ENCODE measurements around the gene ZNF814.
A peak's percentile ranks its signal among the peaks of the same experiment; 100 is the strongest.
"Not testable (repeated sequence)": the region's sequence is repeated elsewhere in the genome, so short reads cannot be mapped to it uniquely, and the experiment has no call there.

ZNF814 gene

DNA sequence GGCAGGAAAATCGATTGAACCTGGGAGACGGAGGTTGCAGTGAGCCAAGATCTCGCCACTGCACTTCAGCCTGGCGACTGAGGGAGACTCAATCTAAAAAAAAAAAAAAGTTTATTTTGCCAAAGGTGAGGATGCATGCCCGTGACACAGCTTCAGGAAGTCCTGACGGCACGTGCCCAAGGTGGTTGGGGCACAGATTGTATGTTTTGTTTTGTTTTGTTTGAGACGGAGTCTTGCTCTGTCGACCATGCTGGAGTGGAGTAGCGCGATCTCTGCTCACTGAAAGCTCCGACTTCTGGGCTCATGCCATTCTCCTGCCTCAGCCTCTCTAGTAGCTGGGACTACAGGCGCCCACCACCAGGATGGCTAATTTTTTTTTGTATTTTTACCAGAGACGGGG, 70.9 kb downstream of the ZNF814 start:
- in situ Hi-C loops (cut with HindIII; ENCODE audit: low pct_unique_long_range_greater_than_20kb, low sequenced_read_pairs) = no loop called here
- no peak for DNase-seq (ENCODE audit: low read depth in 1 of 2, low spot score in 1 of 2)
- no peak for TF ChIP-seq JUND (IDR thresholded peaks at IDR 0.05; ENCODE audit: low read depth)

DNA sequence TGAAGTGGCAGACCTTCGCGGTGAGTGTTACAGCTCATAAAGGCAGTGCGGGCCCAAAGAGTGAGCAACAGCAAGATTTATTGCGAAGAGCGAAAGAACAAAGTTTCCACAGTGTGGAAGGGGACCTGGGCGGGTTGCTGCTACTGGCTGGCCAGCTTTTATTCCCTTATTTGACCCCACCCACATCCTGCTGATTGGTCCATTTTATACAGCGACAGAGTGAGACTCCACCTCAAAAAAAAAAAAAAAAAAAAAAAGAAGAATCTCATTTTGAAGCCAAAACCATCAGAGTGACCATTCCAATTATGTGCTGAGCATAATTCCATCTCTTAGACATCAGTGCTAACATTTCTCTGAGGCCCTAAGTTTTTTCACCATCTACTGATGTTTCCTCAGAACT, 72.2 kb downstream of the ZNF814 start:
- TF ChIP-seq JUND (IDR thresholded peaks at IDR 0.05; ENCODE audit: low read depth) = no peak
- in situ Hi-C loops (cut with HindIII; ENCODE audit: low pct_unique_long_range_greater_than_20kb, low sequenced_read_pairs) = no loop called here
- peak in 1 of 2 experiments; percentile 93 for DNase-seq (ENCODE audit: low read depth in 1 of 2, low spot score in 1 of 2)

- in situ Hi-C loops (cut with HindIII; ENCODE audit: low pct_unique_long_range_greater_than_20kb, low sequenced_read_pairs) = no loop called here
- TF ChIP-seq JUND (IDR thresholded peaks at IDR 0.05; ENCODE audit: low read depth) = no peak
- DNase-seq (ENCODE audit: low read depth in 1 of 2, low spot score in 1 of 2) = peak in 1 of 2 experiments; percentile 89
These were observed 73.4 kb downstream of the ZNF814 start for GRCh38 chr19:57815247-57816075.

DNA sequence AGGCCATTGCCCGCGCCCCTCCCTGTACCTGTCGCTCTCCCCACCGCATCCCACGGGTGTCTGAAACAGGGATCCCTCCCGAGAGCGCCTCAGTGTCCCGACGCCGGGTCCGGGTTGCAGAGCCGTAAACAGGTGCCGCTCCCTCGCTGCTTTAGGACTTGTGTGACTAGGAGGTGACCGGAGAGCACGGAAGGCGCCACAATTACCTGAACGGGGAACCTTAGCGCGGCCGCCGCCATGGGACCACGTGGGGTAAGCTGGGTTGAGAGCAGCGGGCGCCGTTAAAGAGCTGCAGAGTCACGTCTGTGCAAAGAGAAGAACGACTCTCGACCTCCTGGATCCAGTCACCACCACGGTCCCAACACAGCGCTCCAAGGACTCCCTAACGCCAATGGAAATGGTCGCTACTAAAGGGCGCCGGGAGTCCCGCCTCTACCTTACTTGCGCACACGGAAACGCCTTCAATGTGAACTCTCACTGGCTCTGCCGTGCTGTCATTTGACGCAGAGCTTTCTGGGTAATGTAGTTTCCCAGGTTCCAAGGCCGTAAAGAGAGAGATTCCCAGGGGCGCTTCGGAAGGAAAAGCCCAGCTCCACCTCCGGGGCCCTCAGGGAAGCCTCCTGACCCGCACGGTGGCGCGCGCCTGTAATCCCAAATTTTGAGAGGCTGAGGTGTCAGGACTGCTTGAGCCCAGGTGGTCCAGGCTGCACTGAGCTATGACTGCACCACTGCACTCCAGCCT, 74.2 kb downstream of the ZNF814 start, which contains the start of gene ZNF552:
TSS of gene ZNF552 (minus strand) at position 409 of the 742 bp plus-strand sequence. CDS start at position 239, 170 bp downstream.
- no peak for TF ChIP-seq JUND (IDR thresholded peaks at IDR 0.05; ENCODE audit: low read depth)
- in situ Hi-C loops (cut with HindIII; ENCODE audit: low pct_unique_long_range_greater_than_20kb, low sequenced_read_pairs) = no loop called here

GRCh38 chr19:57813919-57814504, 74.8 kb downstream of the ZNF814 start:
- no peak for TF ChIP-seq JUND (IDR thresholded peaks at IDR 0.05; ENCODE audit: low read depth)
- in situ Hi-C loops (cut with HindIII; ENCODE audit: low pct_unique_long_range_greater_than_20kb, low sequenced_read_pairs) = no loop called here
- DNase-seq (ENCODE audit: low read depth in 1 of 2, low spot score in 1 of 2) = peak in 1 of 2 experiments; percentile 93

More for the DNA sequence above, 74.2 kb downstream of the ZNF814 start, which contains the start of gene ZNF552:
- peak; percentile 17 to 97 for DNase-seq (ENCODE audit: low read depth in 1 of 2, low spot score in 1 of 2)

DNA sequence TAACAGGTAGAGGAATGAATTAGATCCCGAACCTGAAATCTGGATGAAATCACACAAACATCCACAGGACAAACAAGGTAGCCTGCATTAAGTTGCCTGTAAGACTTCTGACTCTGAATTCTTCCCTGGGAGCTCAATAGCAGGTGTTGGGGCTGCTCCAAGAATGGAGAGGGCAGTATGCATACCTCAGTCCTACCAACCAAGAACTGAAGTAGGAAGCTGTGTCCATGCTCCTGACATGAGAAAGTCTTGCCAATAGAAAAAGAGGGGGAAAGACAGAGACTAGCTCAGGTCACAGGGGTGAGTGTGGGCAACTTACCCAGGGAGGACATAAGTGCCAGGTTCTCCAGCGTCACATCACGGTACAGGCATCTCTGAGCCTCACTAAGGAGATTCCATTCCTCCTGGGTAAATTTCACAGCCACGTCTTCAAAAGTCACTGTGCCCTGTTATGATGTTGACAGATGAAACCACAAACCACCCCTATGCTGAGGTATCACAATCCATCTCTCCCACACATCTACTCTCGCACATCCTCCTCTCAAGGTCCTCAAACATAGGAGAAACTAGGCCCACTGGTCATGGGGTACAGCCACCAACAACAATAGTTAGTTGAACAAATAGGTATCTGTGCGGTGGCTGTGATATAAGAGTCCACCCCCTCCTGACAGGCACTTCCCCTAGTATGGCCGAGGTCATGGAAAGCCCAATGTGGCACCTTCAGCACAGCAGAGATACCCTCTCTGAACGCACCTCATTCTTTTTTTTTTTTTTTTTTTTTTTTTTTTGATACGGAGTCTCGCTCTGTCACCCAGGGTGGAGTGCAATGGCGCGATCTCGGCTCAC, 75.6 kb downstream of the ZNF814 start:
- peak in 1 of 2 experiments; percentile 93 for DNase-seq (ENCODE audit: low read depth in 1 of 2, low spot score in 1 of 2)
- in situ Hi-C loops (cut with HindIII; ENCODE audit: low pct_unique_long_range_greater_than_20kb, low sequenced_read_pairs) = not testable (repeated sequence)

GRCh38 chr19:57812226-57812625, 76.6 kb downstream of the ZNF814 start:
- in situ Hi-C loops (cut with HindIII; ENCODE audit: low pct_unique_long_range_greater_than_20kb, low sequenced_read_pairs) = no loop called here
- no peak for TF ChIP-seq JUND (IDR thresholded peaks at IDR 0.05; ENCODE audit: low read depth)
- DNase-seq (ENCODE audit: low read depth in 1 of 2, low spot score in 1 of 2) = peak in 1 of 2 experiments; percentile 65

- DNase-seq (ENCODE audit: low read depth in 1 of 2, low spot score in 1 of 2) = peak in 1 of 2 experiments; percentile 76
- in situ Hi-C loops (cut with HindIII; ENCODE audit: low pct_unique_long_range_greater_than_20kb, low sequenced_read_pairs) = not testable (repeated sequence)
These were observed 78.2 kb downstream of the ZNF814 start for GRCh38 chr19:57810410-57811295.

- in situ Hi-C loops (cut with HindIII; ENCODE audit: low pct_unique_long_range_greater_than_20kb, low sequenced_read_pairs) = no loop called here
- TF ChIP-seq JUND (IDR thresholded peaks at IDR 0.05; ENCODE audit: low read depth) = no peak
- no peak for DNase-seq (ENCODE audit: low read depth in 1 of 2, low spot score in 1 of 2)
These were observed 81.3 kb downstream of the ZNF814 start for GRCh38 chr19:57807541-57807940.

- no peak for TF ChIP-seq JUND (IDR thresholded peaks at IDR 0.05; ENCODE audit: low read depth)
- DNase-seq (ENCODE audit: low read depth in 1 of 2, low spot score in 1 of 2) = peak in 1 of 2 experiments; percentile 72
- in situ Hi-C loops (cut with HindIII; ENCODE audit: low pct_unique_long_range_greater_than_20kb, low sequenced_read_pairs) = no loop called here
These were observed 85.1 kb downstream of the ZNF814 start for GRCh38 chr19:57803594-57804325.

DNA sequence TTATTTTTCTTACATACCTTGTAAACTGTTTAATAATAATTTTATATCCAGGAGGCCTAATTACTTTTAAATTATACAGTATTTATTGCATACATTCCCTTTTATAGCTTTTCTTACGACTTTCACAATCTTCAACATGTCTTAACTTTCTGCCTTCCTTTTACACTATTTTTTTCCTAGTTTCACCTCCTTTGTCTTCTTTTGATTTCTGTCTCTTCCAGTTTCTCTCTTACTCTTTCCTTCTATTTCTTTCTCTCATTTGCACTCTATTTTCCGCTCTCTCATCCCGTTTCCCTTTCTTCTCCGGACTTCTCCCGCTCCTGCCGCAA, 85.6 kb downstream of the ZNF814 start:
- DNase-seq (ENCODE audit: low read depth in 1 of 2, low spot score in 1 of 2) = no peak
- in situ Hi-C loops (cut with HindIII; ENCODE audit: low pct_unique_long_range_greater_than_20kb, low sequenced_read_pairs) = no loop called here
- no peak for TF ChIP-seq JUND (IDR thresholded peaks at IDR 0.05; ENCODE audit: low read depth)
